Neural cell (in vitro differentiated cells): ENCODE results near the gene SNX20. TPM values are rescaled to one million over a fixed set of nuclear protein-coding genes. Genes with fewer than 3 reads are reported as not detected.

Experiments
- H2AFZ ChIP-seq: fragments of 200-600, 300-800 bp; sonication (generic), shearing (Covaris generic); 2 replicates; pipeline ENCODE4 v1.6.0; 2014; ENCODE audit warnings: low read depth, mild to moderate bottlenecking, antibody characterized with exemption, low read length, moderate library complexity
- H3F3A ChIP-seq: fragments of 200-600 bp; shearing (Covaris generic); 2 replicates; pipeline ENCODE4 v1.6.1; 2016; ENCODE audit warnings: mild to moderate bottlenecking, moderate library complexity, mixed read lengths, antibody characterized with exemption, low read length; ENCODE audit not compliant: insufficient read depth, poor library complexity, severe bottlenecking
- H3K27ac ChIP-seq: fragments of 200-600, 300-800 bp; sonication (generic), shearing (Covaris generic); 2 replicates; pipeline ENCODE4 v1.5.1; 2014; ENCODE audit warnings: mild to moderate bottlenecking, low read length, moderate library complexity
- H3K27me3 ChIP-seq: fragments of 300-800, 200-600 bp; sonication (generic), shearing (Covaris generic); 2 replicates; pipeline ENCODE4 v1.6.0; 2014; ENCODE audit warnings: mild to moderate bottlenecking, low read depth, low read length, moderate library complexity; ENCODE audit not compliant: insufficient read depth
- H3K36me3 ChIP-seq: fragments of 300-800, 200-600 bp; sonication (generic), shearing (Covaris generic); 2 replicates; pipeline ENCODE4 v1.5.1; 2014; ENCODE audit warnings: mild to moderate bottlenecking, antibody characterized with exemption, low read length, moderate library complexity; ENCODE audit not compliant: insufficient read depth
- H3K4me2 ChIP-seq: fragments of 300-800, 200-600 bp; sonication (generic), shearing (Covaris generic); 2 replicates; pipeline ENCODE4 v1.6.0; 2014; ENCODE audit warnings: mild to moderate bottlenecking, low read length
- H3K4me3 ChIP-seq: fragments of 300-800, 200-600 bp; sonication (generic), shearing (Covaris generic); 2 replicates; pipeline ENCODE4 v1.5.1; 2014; ENCODE audit warnings: mild to moderate bottlenecking, low read length, moderate library complexity
- H3K79me2 ChIP-seq: fragments of 200-600 bp; shearing (Covaris generic); replicated peaks from 2 replicates; pipeline ENCODE4 v1.6.0; 2014; ENCODE audit warnings: mild to moderate bottlenecking, low read length, moderate library complexity; ENCODE audit not compliant: insufficient read depth
- H3K9ac ChIP-seq: fragments of 300-800, 200-600 bp; sonication (generic), shearing (Covaris generic); 2 replicates; pipeline ENCODE4 v1.6.1; 2016; ENCODE audit warnings: mild to moderate bottlenecking, low read length, mixed read lengths
- H3K9me2 ChIP-seq: fragments of 200-600 bp; shearing (Covaris generic); 2 replicates; pipeline ENCODE4 v1.6.1; 2016; ENCODE audit warnings: mild to moderate bottlenecking, low read length, mixed read lengths; ENCODE audit not compliant: insufficient read depth
- H3K9me3 ChIP-seq: fragments of 200-600, 300-800 bp; sonication (generic), shearing (Covaris generic); 2 replicates; pipeline ENCODE4 v1.6.1; 2016; ENCODE audit warnings: mild to moderate bottlenecking, mixed run types, low read length, moderate library complexity, mixed read lengths
- H4K20me1 ChIP-seq: fragments of 200-600 bp; shearing (Covaris generic); 2 replicates; pipeline ENCODE4 v1.6.1; 2016; ENCODE audit warnings: mild to moderate bottlenecking, mixed run types; ENCODE audit not compliant: insufficient read depth
- EP300 ChIP-seq: fragments of 450-650 bp; conservative IDR thresholded peaks from 2 replicates; pipeline ENCODE4 v1.6.1; 2014; ENCODE audit warnings: antibody characterized with exemption, mild to moderate bottlenecking, moderate library complexity; ENCODE audit not compliant: poor library complexity, severe bottlenecking
- EZH2 ChIP-seq: fragments of 200-600, 300-800 bp; shearing (Covaris generic), sonication (generic); IDR thresholded peaks from 2 replicates; pipeline ENCODE4 v1.6.1; 2014; ENCODE audit warnings: antibody characterized with exemption, low read length, borderline replicate concordance, mild to moderate bottlenecking; ENCODE audit not compliant: insufficient read depth, poor library complexity, severe bottlenecking
- MXI1 ChIP-seq: fragments of 450-650 bp; conservative IDR thresholded peaks from 2 replicates; pipeline ENCODE4 v1.6.1; 2014; ENCODE audit warnings: antibody characterized with exemption, mild to moderate bottlenecking; ENCODE audit not compliant: poor library complexity, severe bottlenecking
- POLR2AphosphoS5 ChIP-seq: IDR thresholded peaks from 2 replicates; pipeline ENCODE4 v1.6.1; 2012
- RAD21 ChIP-seq: fragments of 450-650 bp; conservative IDR thresholded peaks from 2 replicates; pipeline ENCODE4 v1.6.1; 2014; ENCODE audit warnings: antibody characterized with exemption, mild to moderate bottlenecking, moderate library complexity
- SMC3 ChIP-seq: fragments of 450-650 bp; conservative IDR thresholded peaks from 2 replicates; pipeline ENCODE4 v1.6.1; 2014; ENCODE audit warnings: antibody characterized with exemption, mild to moderate bottlenecking, moderate library complexity; ENCODE audit not compliant: poor library complexity
- TAF1 ChIP-seq: IDR thresholded peaks from 2 replicates; pipeline ENCODE4 v1.6.1; 2012; ENCODE audit warnings: low read depth
- polyA plus RNA-seq: library from polyadenylated mRNA; depleted of rRNA; stranded (reverse); fragments of >200 nt; gene quantifications from 2 replicates; pipeline ENCODE4 v1.2.3, GENCODE V29; 2014
- TF ChIP-seq, protein P1 (sequence below): fragments of 450-650 bp; IDR thresholded peaks from 2 replicates; pipeline ENCODE4 v1.5.1; 2014; ENCODE audit warnings: antibody characterized with exemption, mild to moderate bottlenecking, moderate library complexity; ENCODE audit not compliant: poor library complexity, severe bottlenecking
- TF ChIP-seq, protein P2 (sequence below): IDR thresholded peaks from 2 replicates; pipeline ENCODE4 v1.6.1; 2012; ENCODE audit warnings: borderline replicate concordance

Gene SNX20
- polyA plus RNA-seq, 1 donor from 2014 or later = not detected

DNA sequence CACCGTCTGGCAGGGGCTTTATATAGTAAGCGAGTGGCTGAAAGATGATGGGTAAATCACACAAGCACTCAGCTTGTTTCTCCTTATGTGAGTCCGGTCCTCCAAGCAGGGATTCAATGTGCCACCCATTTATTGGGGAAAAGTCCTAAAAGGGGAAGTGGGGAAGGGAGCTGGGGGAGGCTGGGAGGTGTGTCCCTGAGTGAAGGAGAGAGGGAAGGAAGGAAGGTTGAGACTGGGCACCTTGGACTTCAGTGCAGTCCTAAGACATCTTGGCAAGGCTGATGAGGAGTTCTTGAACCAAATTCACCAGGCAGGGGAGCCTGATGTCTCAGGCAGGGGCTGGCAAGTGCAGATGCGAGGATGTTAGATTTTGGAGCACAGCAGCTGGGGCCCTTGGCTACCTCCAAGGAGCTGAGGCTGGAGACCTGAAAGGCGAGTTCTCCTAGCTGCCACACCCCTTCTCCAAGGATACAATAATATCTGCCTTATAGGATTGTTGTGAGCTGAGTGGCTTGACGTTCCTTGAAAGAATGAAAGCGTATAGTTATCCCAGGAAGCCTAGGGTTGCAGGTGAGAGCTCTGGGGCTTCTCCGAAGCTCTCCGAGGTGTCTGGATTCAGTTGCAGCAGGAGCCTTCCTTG is 37.8 kb upstream of the SNX20 start:
- Histone ChIP-seq H3K4me2 (no peak overlapping the region), H3F3A (no peaks in the 10 kb centered on the region), H3K79me2 (no peaks in the 10 kb centered on the region), H3K27me3 (no peaks in the 10 kb centered on the region), H2AFZ (no peak overlapping the region), H3K9me2 (no peaks in the 10 kb centered on the region), H3K4me3 (no peak overlapping the region), H3K36me3 (no peaks in the 10 kb centered on the region), H4K20me1 (no peaks in the 10 kb centered on the region), H3K9me3 (no peaks in the 10 kb centered on the region), H3K9ac (no peak overlapping the region), H3K27ac (no peak overlapping the region)
- TF ChIP-seq, protein P1, sequence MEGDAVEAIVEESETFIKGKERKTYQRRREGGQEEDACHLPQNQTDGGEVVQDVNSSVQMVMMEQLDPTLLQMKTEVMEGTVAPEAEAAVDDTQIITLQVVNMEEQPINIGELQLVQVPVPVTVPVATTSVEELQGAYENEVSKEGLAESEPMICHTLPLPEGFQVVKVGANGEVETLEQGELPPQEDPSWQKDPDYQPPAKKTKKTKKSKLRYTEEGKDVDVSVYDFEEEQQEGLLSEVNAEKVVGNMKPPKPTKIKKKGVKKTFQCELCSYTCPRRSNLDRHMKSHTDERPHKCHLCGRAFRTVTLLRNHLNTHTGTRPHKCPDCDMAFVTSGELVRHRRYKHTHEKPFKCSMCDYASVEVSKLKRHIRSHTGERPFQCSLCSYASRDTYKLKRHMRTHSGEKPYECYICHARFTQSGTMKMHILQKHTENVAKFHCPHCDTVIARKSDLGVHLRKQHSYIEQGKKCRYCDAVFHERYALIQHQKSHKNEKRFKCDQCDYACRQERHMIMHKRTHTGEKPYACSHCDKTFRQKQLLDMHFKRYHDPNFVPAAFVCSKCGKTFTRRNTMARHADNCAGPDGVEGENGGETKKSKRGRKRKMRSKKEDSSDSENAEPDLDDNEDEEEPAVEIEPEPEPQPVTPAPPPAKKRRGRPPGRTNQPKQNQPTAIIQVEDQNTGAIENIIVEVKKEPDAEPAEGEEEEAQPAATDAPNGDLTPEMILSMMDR = no peak
- TF ChIP-seq POLR2AphosphoS5 = no peak

DNA sequence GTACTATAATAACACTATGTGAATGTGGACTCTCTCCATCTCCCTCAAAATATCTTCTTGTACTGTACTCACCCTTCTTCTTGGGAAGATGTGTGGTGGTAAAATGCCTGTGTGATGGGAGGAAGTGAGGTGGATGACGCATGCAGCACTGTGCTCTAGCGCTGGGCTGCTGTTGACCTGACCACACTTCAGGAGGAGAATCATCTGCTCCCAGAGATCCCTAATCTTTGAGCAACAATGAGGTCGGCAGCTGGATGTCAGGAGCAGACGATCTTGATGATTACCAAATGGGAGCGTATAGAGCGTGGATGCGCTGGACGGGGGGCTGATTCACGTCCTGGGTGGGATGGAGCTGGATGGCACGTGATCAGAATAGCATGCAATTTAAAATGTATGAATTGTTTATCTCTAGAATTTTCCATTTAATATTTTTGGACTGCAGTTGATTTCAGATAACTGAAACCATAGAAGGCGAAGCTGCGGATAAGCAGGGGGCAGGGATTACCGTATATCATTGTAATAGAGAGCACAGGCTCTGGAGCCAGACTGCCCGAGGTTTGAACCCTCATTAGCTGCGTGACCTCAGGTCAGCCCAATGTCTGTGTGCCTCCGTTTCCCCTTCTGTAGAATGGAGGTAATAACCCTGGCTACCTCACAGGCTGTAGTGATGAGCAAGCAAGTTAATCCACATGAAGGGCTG is 37.1 kb upstream of the SNX20 start:
- Histone ChIP-seq H3K9ac (no peak overlapping the region), H4K20me1 (no peaks in the 10 kb centered on the region), H2AFZ (no peak overlapping the region), H3K36me3 (no peaks in the 10 kb centered on the region), H3K27ac (no peak overlapping the region), H3F3A (no peaks in the 10 kb centered on the region), H3K9me2 (no peaks in the 10 kb centered on the region), H3K4me2 (no peak overlapping the region), H3K4me3 (no peak overlapping the region), H3K27me3 (no peaks in the 10 kb centered on the region), H3K79me2 (no peaks in the 10 kb centered on the region), H3K9me3 (no peaks in the 10 kb centered on the region)
- no peak for TF ChIP-seq TAF1
- no peak for TF ChIP-seq MXI1
- no peak for TF ChIP-seq EZH2
- TF ChIP-seq POLR2AphosphoS5 = no peak
- TF ChIP-seq, protein P1 = no peak
- TF ChIP-seq SMC3 = no peak
- no peak for TF ChIP-seq RAD21
- TF ChIP-seq, protein P2, sequence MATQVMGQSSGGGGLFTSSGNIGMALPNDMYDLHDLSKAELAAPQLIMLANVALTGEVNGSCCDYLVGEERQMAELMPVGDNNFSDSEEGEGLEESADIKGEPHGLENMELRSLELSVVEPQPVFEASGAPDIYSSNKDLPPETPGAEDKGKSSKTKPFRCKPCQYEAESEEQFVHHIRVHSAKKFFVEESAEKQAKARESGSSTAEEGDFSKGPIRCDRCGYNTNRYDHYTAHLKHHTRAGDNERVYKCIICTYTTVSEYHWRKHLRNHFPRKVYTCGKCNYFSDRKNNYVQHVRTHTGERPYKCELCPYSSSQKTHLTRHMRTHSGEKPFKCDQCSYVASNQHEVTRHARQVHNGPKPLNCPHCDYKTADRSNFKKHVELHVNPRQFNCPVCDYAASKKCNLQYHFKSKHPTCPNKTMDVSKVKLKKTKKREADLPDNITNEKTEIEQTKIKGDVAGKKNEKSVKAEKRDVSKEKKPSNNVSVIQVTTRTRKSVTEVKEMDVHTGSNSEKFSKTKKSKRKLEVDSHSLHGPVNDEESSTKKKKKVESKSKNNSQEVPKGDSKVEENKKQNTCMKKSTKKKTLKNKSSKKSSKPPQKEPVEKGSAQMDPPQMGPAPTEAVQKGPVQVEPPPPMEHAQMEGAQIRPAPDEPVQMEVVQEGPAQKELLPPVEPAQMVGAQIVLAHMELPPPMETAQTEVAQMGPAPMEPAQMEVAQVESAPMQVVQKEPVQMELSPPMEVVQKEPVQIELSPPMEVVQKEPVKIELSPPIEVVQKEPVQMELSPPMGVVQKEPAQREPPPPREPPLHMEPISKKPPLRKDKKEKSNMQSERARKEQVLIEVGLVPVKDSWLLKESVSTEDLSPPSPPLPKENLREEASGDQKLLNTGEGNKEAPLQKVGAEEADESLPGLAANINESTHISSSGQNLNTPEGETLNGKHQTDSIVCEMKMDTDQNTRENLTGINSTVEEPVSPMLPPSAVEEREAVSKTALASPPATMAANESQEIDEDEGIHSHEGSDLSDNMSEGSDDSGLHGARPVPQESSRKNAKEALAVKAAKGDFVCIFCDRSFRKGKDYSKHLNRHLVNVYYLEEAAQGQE = no peak
- TF ChIP-seq EP300 = no peak
